ENCODE results near the gene GBP4. TPM values are rescaled to one million over a fixed set of nuclear protein-coding genes. Genes with fewer than 3 reads are reported as not detected.

Gene GBP4
- total and polyA plus RNA-seq, 2 experiments from 2014 or later: 1.0 to 5.5 TPM

- Histone ChIP-seq H3K9me3 (ENCODE audit: low read depth) (no peaks in the 10 kb centered on the region), H3K4me3 (no peak overlapping the region), H3K27ac (no peak overlapping the region), H3K27me3 (no peaks in the 10 kb centered on the region), H3K36me3 (no peaks in the 10 kb centered on the region), H3K4me1 (ENCODE audit: low read depth) (peaks cover 8% of the 10 kb centered on the region)
- TF ChIP-seq, protein P1, sequence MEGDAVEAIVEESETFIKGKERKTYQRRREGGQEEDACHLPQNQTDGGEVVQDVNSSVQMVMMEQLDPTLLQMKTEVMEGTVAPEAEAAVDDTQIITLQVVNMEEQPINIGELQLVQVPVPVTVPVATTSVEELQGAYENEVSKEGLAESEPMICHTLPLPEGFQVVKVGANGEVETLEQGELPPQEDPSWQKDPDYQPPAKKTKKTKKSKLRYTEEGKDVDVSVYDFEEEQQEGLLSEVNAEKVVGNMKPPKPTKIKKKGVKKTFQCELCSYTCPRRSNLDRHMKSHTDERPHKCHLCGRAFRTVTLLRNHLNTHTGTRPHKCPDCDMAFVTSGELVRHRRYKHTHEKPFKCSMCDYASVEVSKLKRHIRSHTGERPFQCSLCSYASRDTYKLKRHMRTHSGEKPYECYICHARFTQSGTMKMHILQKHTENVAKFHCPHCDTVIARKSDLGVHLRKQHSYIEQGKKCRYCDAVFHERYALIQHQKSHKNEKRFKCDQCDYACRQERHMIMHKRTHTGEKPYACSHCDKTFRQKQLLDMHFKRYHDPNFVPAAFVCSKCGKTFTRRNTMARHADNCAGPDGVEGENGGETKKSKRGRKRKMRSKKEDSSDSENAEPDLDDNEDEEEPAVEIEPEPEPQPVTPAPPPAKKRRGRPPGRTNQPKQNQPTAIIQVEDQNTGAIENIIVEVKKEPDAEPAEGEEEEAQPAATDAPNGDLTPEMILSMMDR (IDR thresholded peaks at IDR 0.05; ENCODE audit: low read depth, low read length): no peak
- no peak for DNase-seq (ENCODE audit: low read depth in 1 of 2, low spot score in 1 of 2)
Observed at GRCh38 chr1:89146721-89147120, 52.0 kb downstream of the GBP4 start.

GRCh38 chr1:89143484-89143883 is 55.3 kb downstream of the GBP4 start:
- Histone ChIP-seq H3K4me1 (ENCODE audit: low read depth) (peaks cover 8% of the 10 kb centered on the region), H3K36me3 (no peaks in the 10 kb centered on the region), H3K27me3 (no peaks in the 10 kb centered on the region), H3K9me3 (ENCODE audit: low read depth) (no peaks in the 10 kb centered on the region), H3K4me3 (no peak overlapping the region), H3K27ac (no peak overlapping the region)
- DNase-seq (ENCODE audit: low read depth in 1 of 2, low spot score in 1 of 2): no peak
- TF ChIP-seq, protein P1 (IDR thresholded peaks at IDR 0.05; ENCODE audit: low read depth, low read length): no peak

- DNase-seq (ENCODE audit: low read depth in 1 of 2, low spot score in 1 of 2): no peak
- Histone ChIP-seq H3K9me3 (ENCODE audit: low read depth) (no peaks in the 10 kb centered on the region), H3K4me1 (ENCODE audit: low read depth) (peaks cover under 1% of the 10 kb centered on the region), H3K27me3 (no peaks in the 10 kb centered on the region), H3K27ac (no peak overlapping the region), H3K4me3 (no peak overlapping the region), H3K36me3 (no peaks in the 10 kb centered on the region)
- TF ChIP-seq, protein P1 (IDR thresholded peaks at IDR 0.05; ENCODE audit: low read depth, low read length): no peak
Observed at GRCh38 chr1:89142160-89142559, 56.6 kb downstream of the GBP4 start.

- H3K9me3 ChIP-seq (ENCODE audit: low read depth): no peaks in the 10 kb centered on the region
- no peaks in the 10 kb centered on the region for H3K4me1 ChIP-seq (ENCODE audit: low read depth)
- TF ChIP-seq, protein P1 (IDR thresholded peaks at IDR 0.05; ENCODE audit: low read depth, low read length): no peak
- H3K4me3 ChIP-seq: no peak overlapping the region
- DNase-seq (ENCODE audit: low read depth in 1 of 2, low spot score in 1 of 2): no peak
- H3K36me3 ChIP-seq: no peaks in the 10 kb centered on the region
- no peaks in the 10 kb centered on the region for H3K27me3 ChIP-seq
- no peak overlapping the region for H3K27ac ChIP-seq
Observed at GRCh38 chr1:89133747-89134146, 65.0 kb downstream of the GBP4 start.

Other genes with a start within 250 kb of the GBP4 start
- gene KYAT3, start 206.3 kb downstream of the GBP4 start, total RNA-seq: 15.1 and 18.6 TPM in 2 replicates
- 26.1 and 28.9 TPM in 2 replicates for gene KYAT3, start 206.3 kb downstream of the GBP4 start, polyA plus RNA-seq
- gene RBMXL1, start 206.3 kb downstream of the GBP4 start, total RNA-seq: 17.7 and 21.8 TPM in 2 replicates
- 14.1 and 21.1 TPM in 2 replicates for gene RBMXL1, start 206.3 kb downstream of the GBP4 start, polyA plus RNA-seq
- gene GBP3, start 176.1 kb downstream of the GBP4 start, total RNA-seq: 0.09 and 0.28 TPM in 2 replicates
- not detected in 2 replicates for gene GBP3, start 176.1 kb downstream of the GBP4 start, polyA plus RNA-seq
- 1.8 and 2.7 TPM in 2 replicates for gene GBP1, start 133.7 kb downstream of the GBP4 start, total RNA-seq
- gene GBP1, start 133.7 kb downstream of the GBP4 start, polyA plus RNA-seq: 1.6 and 2.4 TPM in 2 replicates
- 1.1 and 2.4 TPM in 2 replicates for gene GBP2, start 72.8 kb downstream of the GBP4 start, total RNA-seq
- gene GBP2, start 72.8 kb downstream of the GBP4 start, polyA plus RNA-seq: 0.83 and 1.7 TPM in 2 replicates
- not detected in 2 replicates for gene GBP7, start 22.9 kb downstream of the GBP4 start, total RNA-seq
- 0.49 and 0.71 TPM in 2 replicates for gene GBP7, start 22.9 kb downstream of the GBP4 start, polyA plus RNA-seq
- gene GBP5, start 73.9 kb upstream of the GBP4 start, total RNA-seq: 0.14 and 0.24 TPM in 2 replicates
- 0.29 TPM in 1 of 2 replicates, not detected in the other for gene GBP5, start 73.9 kb upstream of the GBP4 start, polyA plus RNA-seq
- 0.69 TPM in 1 of 2 replicates, not detected in the other for gene GBP6, start 165.1 kb upstream of the GBP4 start, total RNA-seq
- not detected in 2 replicates for gene GBP6, start 165.1 kb upstream of the GBP4 start, polyA plus RNA-seq

All from cardiac muscle cell (in vitro differentiated cells and primary cell).